ENCODE data around the gene GPC6. TPM values are rescaled to one million over a fixed set of nuclear protein-coding genes. Genes with fewer than 3 reads are reported as not detected.

GPC6 gene
- total RNA-seq, 1 donor = 77.8 TPM

DNA sequence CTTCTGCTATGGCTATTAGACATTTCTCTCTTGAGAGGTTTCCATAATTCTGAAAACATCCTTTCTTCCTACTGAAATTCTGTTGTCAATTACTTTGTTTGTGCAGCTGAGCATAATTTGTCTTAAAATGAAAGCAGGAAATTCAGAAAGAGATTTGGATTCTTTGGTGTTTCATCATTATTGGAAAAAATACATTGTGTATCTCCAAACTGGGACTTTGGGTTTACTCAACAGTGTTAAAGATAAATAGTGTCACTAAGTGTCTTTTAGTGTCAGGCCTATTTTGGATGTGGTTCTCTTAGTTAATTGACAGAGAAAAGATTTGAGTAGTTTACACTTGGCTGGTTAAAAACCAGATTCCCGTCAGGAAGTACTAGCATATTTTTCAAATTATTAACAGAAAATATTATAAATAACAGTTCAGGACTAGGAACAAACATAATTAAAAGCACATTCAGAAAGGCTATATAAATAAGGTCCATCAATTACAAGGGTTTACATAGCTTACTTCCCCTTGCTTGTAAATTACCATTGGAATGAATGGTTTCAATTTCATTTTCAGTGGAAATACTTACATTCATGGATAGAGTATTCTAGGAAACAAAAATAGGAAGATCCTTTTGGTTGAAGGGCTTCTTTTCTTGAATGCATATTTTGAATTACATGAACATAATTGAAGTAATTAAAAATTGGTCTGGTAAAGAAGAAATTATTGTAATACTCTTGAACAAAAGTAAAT, 483.1 kb downstream of the GPC6 start:
- H3K4me2 ChIP-seq (ENCODE audit: insufficient read depth, low read length) = no peak overlapping the region
- no peak overlapping the region for H3K4me3 ChIP-seq (ENCODE audit: insufficient read depth, low read length)

DNA sequence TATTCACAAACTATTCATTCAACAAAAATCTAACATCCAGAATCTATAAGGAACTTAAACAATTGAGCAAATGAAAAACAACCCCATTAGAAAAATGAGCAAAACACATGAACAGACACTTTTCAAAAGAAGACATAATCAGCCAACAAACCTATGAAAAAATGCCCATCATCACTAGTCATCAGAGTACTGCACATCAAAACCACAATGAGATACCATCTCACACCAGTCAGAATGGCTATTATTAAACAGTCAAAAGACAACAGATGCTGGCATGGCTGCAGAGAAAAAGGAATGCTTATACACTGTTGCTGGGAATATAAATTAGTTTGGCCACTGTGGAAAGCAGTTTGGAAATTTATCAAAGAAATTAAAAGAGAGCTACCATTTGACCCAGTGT, 487.6 kb downstream of the GPC6 start:
- no peak for DNase-seq (ENCODE audit: insufficient read length, low spot score, missing footprints)
- no peak overlapping the region for H3K4me3 ChIP-seq (ENCODE audit: insufficient read depth, low read length)

More for the DNA sequence above, 483.1 kb downstream of the GPC6 start:
- Histone ChIP-seq H4K20me1 (ENCODE audit: insufficient read depth, low read length) (no peaks in the 10 kb centered on the region), H3K36me3 (ENCODE audit: insufficient read depth, low read length) (no peaks in the 10 kb centered on the region), H3K4me1 (ENCODE audit: insufficient read depth, low read length) (peaks cover 10% of the 10 kb centered on the region), H3K27ac (ENCODE audit: low read depth, low read length) (no peak overlapping the region), H3K27me3 (ENCODE audit: insufficient read depth, low read length) (no peaks in the 10 kb centered on the region), H2AFZ (ENCODE audit: low read length) (no peak overlapping the region), H3K9me3 (ENCODE audit: low read depth, low read length) (no peaks in the 10 kb centered on the region), H3K79me2 (ENCODE audit: insufficient read depth, low read length) (no peaks in the 10 kb centered on the region)
- TF ChIP-seq, protein P1, sequence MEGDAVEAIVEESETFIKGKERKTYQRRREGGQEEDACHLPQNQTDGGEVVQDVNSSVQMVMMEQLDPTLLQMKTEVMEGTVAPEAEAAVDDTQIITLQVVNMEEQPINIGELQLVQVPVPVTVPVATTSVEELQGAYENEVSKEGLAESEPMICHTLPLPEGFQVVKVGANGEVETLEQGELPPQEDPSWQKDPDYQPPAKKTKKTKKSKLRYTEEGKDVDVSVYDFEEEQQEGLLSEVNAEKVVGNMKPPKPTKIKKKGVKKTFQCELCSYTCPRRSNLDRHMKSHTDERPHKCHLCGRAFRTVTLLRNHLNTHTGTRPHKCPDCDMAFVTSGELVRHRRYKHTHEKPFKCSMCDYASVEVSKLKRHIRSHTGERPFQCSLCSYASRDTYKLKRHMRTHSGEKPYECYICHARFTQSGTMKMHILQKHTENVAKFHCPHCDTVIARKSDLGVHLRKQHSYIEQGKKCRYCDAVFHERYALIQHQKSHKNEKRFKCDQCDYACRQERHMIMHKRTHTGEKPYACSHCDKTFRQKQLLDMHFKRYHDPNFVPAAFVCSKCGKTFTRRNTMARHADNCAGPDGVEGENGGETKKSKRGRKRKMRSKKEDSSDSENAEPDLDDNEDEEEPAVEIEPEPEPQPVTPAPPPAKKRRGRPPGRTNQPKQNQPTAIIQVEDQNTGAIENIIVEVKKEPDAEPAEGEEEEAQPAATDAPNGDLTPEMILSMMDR (IDR thresholded peaks at IDR 0.05; ENCODE audit: extremely low read depth, low read depth, low read length) = no peak
- no peak for DNase-seq (ENCODE audit: insufficient read length, low spot score, missing footprints)

DNA sequence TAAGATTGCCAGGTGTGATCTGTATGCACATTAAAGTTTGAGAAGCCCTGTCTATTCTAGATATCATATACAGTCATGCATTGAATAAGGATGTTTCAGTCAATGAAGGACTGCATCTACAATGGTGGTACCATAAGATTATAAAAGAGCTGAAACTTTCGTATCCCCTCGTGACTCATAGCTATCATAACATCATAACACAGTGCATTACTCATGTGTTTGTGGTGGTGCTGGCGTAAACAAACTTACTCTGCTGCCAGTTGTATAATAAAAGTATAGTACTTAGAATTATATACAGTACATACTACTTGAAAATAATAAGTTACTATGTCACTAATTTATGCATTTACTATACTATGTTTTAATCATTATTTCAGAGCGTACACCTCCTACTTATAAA, 489.3 kb downstream of the GPC6 start:
- Histone ChIP-seq H3K4me1 (ENCODE audit: insufficient read depth, low read length) (no peaks in the 10 kb centered on the region), H3K27ac (ENCODE audit: low read depth, low read length) (no peak overlapping the region), H3K27me3 (ENCODE audit: insufficient read depth, low read length) (no peaks in the 10 kb centered on the region), H3K9me3 (ENCODE audit: low read depth, low read length) (no peaks in the 10 kb centered on the region), H3K4me2 (ENCODE audit: insufficient read depth, low read length) (no peak overlapping the region), H4K20me1 (ENCODE audit: insufficient read depth, low read length) (no peaks in the 10 kb centered on the region), H3K4me3 (ENCODE audit: insufficient read depth, low read length) (no peak overlapping the region), H3K79me2 (ENCODE audit: insufficient read depth, low read length) (no peaks in the 10 kb centered on the region), H3K36me3 (ENCODE audit: insufficient read depth, low read length) (no peaks in the 10 kb centered on the region), H2AFZ (ENCODE audit: low read length) (no peak overlapping the region)
- TF ChIP-seq, protein P1 (IDR thresholded peaks at IDR 0.05; ENCODE audit: extremely low read depth, low read depth, low read length) = no peak
- no peak for DNase-seq (ENCODE audit: insufficient read length, low spot score, missing footprints)

More for the DNA sequence above, 487.6 kb downstream of the GPC6 start:
- no peaks in the 10 kb centered on the region for H3K27me3 ChIP-seq (ENCODE audit: insufficient read depth, low read length)
- peaks cover 2% of the 10 kb centered on the region for H3K4me1 ChIP-seq (ENCODE audit: insufficient read depth, low read length)
- H3K9me3 ChIP-seq (ENCODE audit: low read depth, low read length) = no peaks in the 10 kb centered on the region
- no peak overlapping the region for H3K4me2 ChIP-seq (ENCODE audit: insufficient read depth, low read length)
- no peak overlapping the region for H3K27ac ChIP-seq (ENCODE audit: low read depth, low read length)
- TF ChIP-seq, protein P1 (IDR thresholded peaks at IDR 0.05; ENCODE audit: extremely low read depth, low read depth, low read length) = no peak
- no peaks in the 10 kb centered on the region for H3K79me2 ChIP-seq (ENCODE audit: insufficient read depth, low read length)
- H4K20me1 ChIP-seq (ENCODE audit: insufficient read depth, low read length) = no peaks in the 10 kb centered on the region
- no peaks in the 10 kb centered on the region for H3K36me3 ChIP-seq (ENCODE audit: insufficient read depth, low read length)
- H2AFZ ChIP-seq (ENCODE audit: low read length) = no peak overlapping the region

DNA sequence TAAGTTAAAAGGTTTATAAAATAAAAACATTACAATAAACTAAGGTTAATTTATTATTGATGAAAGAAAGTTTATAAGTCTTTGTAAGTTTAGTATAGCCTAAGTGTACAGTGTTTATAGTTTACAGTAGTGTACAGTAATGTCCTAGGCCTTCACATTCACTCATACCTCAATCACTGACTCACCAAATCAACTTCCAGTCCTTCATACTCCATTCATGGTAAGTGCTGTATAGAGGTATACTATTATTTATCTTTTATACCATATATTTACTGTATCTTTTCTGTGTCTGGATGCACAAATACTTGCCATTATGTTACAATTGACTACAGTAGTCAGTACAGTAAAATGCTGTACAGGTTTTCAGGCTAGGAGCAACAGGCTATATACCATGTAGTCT, 490.0 kb downstream of the GPC6 start:
- H3K4me3 ChIP-seq (ENCODE audit: insufficient read depth, low read length) = no peak overlapping the region
- H2AFZ ChIP-seq (ENCODE audit: low read length) = no peak overlapping the region
- no peaks in the 10 kb centered on the region for H4K20me1 ChIP-seq (ENCODE audit: insufficient read depth, low read length)
- TF ChIP-seq, protein P1 (IDR thresholded peaks at IDR 0.05; ENCODE audit: extremely low read depth, low read depth, low read length) = no peak
- H3K4me2 ChIP-seq (ENCODE audit: insufficient read depth, low read length) = no peak overlapping the region
- H3K27me3 ChIP-seq (ENCODE audit: insufficient read depth, low read length) = no peaks in the 10 kb centered on the region
- no peaks in the 10 kb centered on the region for H3K9me3 ChIP-seq (ENCODE audit: low read depth, low read length)
- H3K36me3 ChIP-seq (ENCODE audit: insufficient read depth, low read length) = no peaks in the 10 kb centered on the region
- no peaks in the 10 kb centered on the region for H3K79me2 ChIP-seq (ENCODE audit: insufficient read depth, low read length)
- H3K27ac ChIP-seq (ENCODE audit: low read depth, low read length) = no peak overlapping the region
- H3K4me1 ChIP-seq (ENCODE audit: insufficient read depth, low read length) = no peaks in the 10 kb centered on the region
- DNase-seq (ENCODE audit: insufficient read length, low spot score, missing footprints) = no peak

Data from osteoblast (primary cell).